K562 (cell line): Measurements from ENCODE around the gene PAGE5. TPM values are rescaled to one million over a fixed set of nuclear protein-coding genes. Genes with fewer than 3 reads are reported as not detected.

Experiments used
- ATAC-seq: fragments of 200-7000 bp; cut with Tn5 transposase; 3 replicates; pipeline ENCODE4 v1.9.1; 2020; ENCODE audit warnings: moderate library complexity
- BruUV-seq: library from RNA; stranded (reverse); fragments of 400-500 nt; replicated peaks from 2 replicates; lab custom pipeline; 2021; lab: Mats Ljungman, UMichigan
- CTCF ChIA-PET: fragments of 300-600 bp; formaldehyde crosslinking; extraction: SDS; loops from one replicate; lab custom pipeline; 2021; ENCODE audit warnings: low intra/inter-chr PET ratio; lab: Yijun Ruan, JAX
- POLR2A ChIA-PET: fragments of 300-600, 350-650 bp; sonication (Branson Sonifier 250); formaldehyde crosslinking; extraction: SDS; loops from one replicate; lab custom pipeline; 2021; ENCODE audit warnings: antibody characterized with exemption, inconsistent platforms; lab: Yijun Ruan, JAX
- DNase-seq, 4 experiments: peaks; one replicate each; pipeline versions ENCODE4 v3.0.0 to v3.0.0-alpha.2; 2011 to 2018; ENCODE audit warnings: low spot score in 3 of 4, mixed read lengths in 3 of 4; ENCODE audit errors: extremely low read depth in 1 of 4
- FAIRE-seq: peaks from 2 replicates; lab custom pipeline; 2011; peaks lifted over from hg19 to GRCh38; lab: Jason Lieb, UNC
- H2AFZ ChIP-seq: 2 replicates; pipeline ENCODE4 v1.6.0; 2011; ENCODE audit warnings: low read depth, low read length, control low read depth, inconsistent platforms
- H3K27ac ChIP-seq: fragments of 200-600 bp; 3 replicates; pipeline ENCODE4 v1.8.0; 2011; ENCODE audit warnings: low read depth, mild to moderate bottlenecking, control low read depth, inconsistent platforms, low read length, moderate library complexity, mixed read lengths; ENCODE audit errors: extremely low read depth
- H3K27me3 ChIP-seq, 2 experiments: fragments of 300-600 bp in 1 of 2; 2 replicates in 1 of 2; 3 replicates in 1 of 2; pipeline versions ENCODE4 v1.6.0 to v1.8.0; 2011; ENCODE audit warnings: inconsistent platforms in 2 of 2, low read length in 2 of 2, mild to moderate bottlenecking in 1 of 2, mixed read lengths in 1 of 2, moderate library complexity in 1 of 2; ENCODE audit not compliant: control insufficient read depth in 2 of 2, insufficient read depth in 2 of 2
- H3K36me3 ChIP-seq: fragments of 300-600 bp; 3 replicates; pipeline ENCODE4 v1.8.0; 2011; ENCODE audit warnings: mild to moderate bottlenecking, low read length, inconsistent platforms; ENCODE audit not compliant: control insufficient read depth, insufficient read depth
- H3K4me1 ChIP-seq, 2 experiments: fragments of 200-600 bp in 1 of 2; replicated peaks in 1 of 2; 2 replicates in 1 of 2; 3 replicates in 1 of 2; pipeline versions ENCODE4 v1.5.1 to v1.8.0; 2011; ENCODE audit warnings: inconsistent platforms in 2 of 2, low read length in 2 of 2, mild to moderate bottlenecking in 1 of 2, mixed read lengths in 1 of 2, moderate library complexity in 1 of 2; ENCODE audit not compliant: control insufficient read depth in 2 of 2, insufficient read depth in 2 of 2
- H3K4me2 ChIP-seq: 2 replicates; pipeline ENCODE4 v1.6.1; 2011; ENCODE audit warnings: low read length, control low read depth, inconsistent platforms, mixed read lengths; ENCODE audit not compliant: insufficient read depth
- H3K4me3 ChIP-seq: fragments of 200-600 bp; sonication (generic), shearing (Covaris generic); 2 replicates; pipeline ENCODE4 v1.5.1; 2016; ENCODE audit warnings: control low read depth, inconsistent platforms
- H3K79me2 ChIP-seq: fragments of 200-600 bp; 3 replicates; pipeline ENCODE4 v1.8.0; 2011; ENCODE audit warnings: low read length, inconsistent platforms; ENCODE audit not compliant: control insufficient read depth, insufficient read depth
- H3K9ac ChIP-seq, 2 experiments: 2 replicates each; pipeline versions ENCODE4 v1.6.0 to v1.6.1; 2011; ENCODE audit warnings: low read depth in 2 of 2, low read length in 2 of 2, control low read depth in 1 of 2, inconsistent platforms in 1 of 2, mild to moderate bottlenecking in 1 of 2, mixed read lengths in 1 of 2; ENCODE audit not compliant: insufficient read depth in 1 of 2
- H3K9me1 ChIP-seq: one replicate; pipeline ENCODE4 v1.6.0; 2011; ENCODE audit warnings: inconsistent platforms, mild to moderate bottlenecking, low read length, moderate library complexity; ENCODE audit not compliant: control insufficient read depth, insufficient read depth
- H3K9me3 ChIP-seq: replicated peaks from 2 replicates; pipeline ENCODE4 v1.5.1; 2011; ENCODE audit warnings: low read depth, low read length, inconsistent platforms; ENCODE audit not compliant: control insufficient read depth, insufficient read depth
- H4K20me1 ChIP-seq: replicated peaks from 2 replicates; pipeline ENCODE4 v1.6.1; 2011; ENCODE audit warnings: low read length, inconsistent platforms, mixed read lengths; ENCODE audit not compliant: control insufficient read depth, insufficient read depth
- ARID4B ChIP-seq: sonication (generic); formaldehyde crosslinking; IDR thresholded peaks from 2 replicates; pipeline ENCODE4 v1.8.0; 2022; ENCODE audit warnings: mild to moderate bottlenecking, missing genetic modification reagents
- CEBPZ ChIP-seq: fragments of 150-350 bp; IDR thresholded peaks from 2 replicates; pipeline ENCODE4 v1.6.1; 2014; ENCODE audit warnings: low read depth, mild to moderate bottlenecking, low read length, borderline replicate concordance
- FOXA1 ChIP-seq: fragments of 450-650 bp; IDR thresholded peaks from 2 replicates; pipeline ENCODE4 v1.6.1; 2016; ENCODE audit warnings: mild to moderate bottlenecking, borderline replicate concordance
- GTF2A2 ChIP-seq: IDR thresholded peaks from 2 replicates; pipeline ENCODE4 v1.6.1; 2016; ENCODE audit warnings: mild to moderate bottlenecking, missing genetic modification characterization, missing compliant biosample characterization
- HMG20B ChIP-seq: fragments of 250-450 bp; sonication (Bioruptor Pico); IDR thresholded peaks from 2 replicates; pipeline ENCODE4 v1.5.0; 2021; ENCODE audit warnings: mild to moderate bottlenecking
- IRF9 ChIP-seq: fragments of 450-650 bp; IDR thresholded peaks from 2 replicates; pipeline ENCODE4 v1.6.1; 2016; ENCODE audit warnings: missing biosample characterization, missing genetic modification characterization
- RB1 ChIP-seq: fragments of 450-650 bp; IDR thresholded peaks from 2 replicates; pipeline ENCODE4 v1.6.1; 2017; ENCODE audit warnings: low read depth, mild to moderate bottlenecking
- RBM14 ChIP-seq: fragments of 200-400 bp; formaldehyde crosslinking; IDR thresholded peaks from 2 replicates; pipeline ENCODE4 v1.6.1; 2018; ENCODE audit warnings: low read depth, mild to moderate bottlenecking, low read length, moderate library complexity, borderline replicate concordance; ENCODE audit not compliant: insufficient read depth
- RBM34 ChIP-seq: fragments of 200-400 bp; formaldehyde crosslinking; IDR thresholded peaks from 2 replicates; pipeline ENCODE4 v1.6.1; 2018; ENCODE audit warnings: low read length, borderline replicate concordance; ENCODE audit not compliant: insufficient read depth
- ZNF133 ChIP-seq: fragments of 250-450 bp; sonication (Bioruptor Pico); IDR thresholded peaks from 2 replicates; pipeline ENCODE4 v1.4.0; 2020; ENCODE audit warnings: mild to moderate bottlenecking
- ZNF197 ChIP-seq: fragments of 200-800 bp; sonication (Bioruptor generic); IDR thresholded peaks from 2 replicates; pipeline ENCODE4 v1.6.1; 2016; ENCODE audit warnings: low read depth, missing genetic modification characterization, missing compliant biosample characterization
- ZNF561 ChIP-seq: fragments of 450-650 bp; formaldehyde crosslinking; conservative IDR thresholded peaks from 2 replicates; pipeline ENCODE4 v1.4.0; 2020; ENCODE audit warnings: mild to moderate bottlenecking, moderate library complexity
- ZNF764 ChIP-seq: fragments of 250-450 bp; sonication (Bioruptor Pico); IDR thresholded peaks from 2 replicates; pipeline ENCODE4 v1.4.0; 2020; ENCODE audit warnings: low read depth, mild to moderate bottlenecking, moderate library complexity
- WGBS: fragments of 100-300 bp; shearing (Covaris generic); methylation state at CpG from one replicate; pipeline ENCODE4 v1.1.6; 2016; ENCODE audit warnings: low coverage, mixed read lengths; ENCODE audit not compliant: insufficient coverage; ENCODE audit errors: missing lambda C conversion rate; 5-methylcytosine and 5-hydroxymethylcytosine counted together
- in situ Hi-C: fragments of 300-500 bp; cut with MboI; formaldehyde crosslinking; loops from 4 replicates; pipeline ENCODE4 v1.15.0; 2018; ENCODE audit warnings: inconsistent platforms, mixed read lengths
- intact Hi-C: fragments of 100-400 bp; cut with micrococcal nuclease; formaldehyde crosslinking; loops from 2 replicates; pipeline ENCODE4 v1.14.2; 2022
- polyA plus RNA-seq, 8 experiments: library from polyadenylated mRNA; depleted of rRNA in 4 of 8; stranded (reverse) in 5 of 8; unstranded in 3 of 8; fragments of >200 nt; fragmentation: Nextera tagmentation in 2 of 8; fragmentation: Illumina TruSeq in 1 of 8; extraction: Ambion mirVana in 2 of 8; extraction: Trizol in 1 of 8; gene quantifications; 2 replicates each; pipeline versions ENCODE4 v1.2.1 to v1.2.3, GENCODE V29; 2011 to 2014; ENCODE audit warnings: inconsistent platforms in 1 of 8, missing spikeins in 1 of 8
- total RNA-seq, 7 experiments: library from RNA; depleted of rRNA in 6 of 7; stranded (reverse); fragments of >200 nt in 6 of 7; fragmentation: Illumina TruSeq in 2 of 7; extraction: Trizol in 2 of 7; gene quantifications; 2 replicates each; pipeline versions ENCODE4 v1.2.1 to v1.2.3, GENCODE V29; 2011 to 2021; ENCODE audit warnings: low replicate concordance in 1 of 7

PAGE5 gene
- total and polyA plus RNA-seq, 9 of the 15 experiments (the other 6 are each of a cell fraction or from before 2014, with no cell fraction given), result 146 to 571 (median 342) TPM

- DNase-seq (no peak), FAIRE-seq (no peak), ATAC-seq (no peak)
- Histone ChIP-seq H3K27ac (no peak overlapping the region), H3K9me3 (no peaks in the 10 kb centered on the region), H3K27me3 (no peaks in the 10 kb centered on the region), H4K20me1 (no peaks in the 10 kb centered on the region), H3K9me1 (no peaks in the 10 kb centered on the region), H2AFZ (no peak overlapping the region), H3K4me3 (no peak overlapping the region), H3K9ac (no peak overlapping the region), H3K4me2 (no peak overlapping the region), H3K4me1 (no peaks in the 10 kb centered on the region), H3K36me3 (no peaks in the 10 kb centered on the region)
- WGBS, result 0% methylated on average over 2 of the region's 3 CpGs
- in situ Hi-C loops (no loop called here), intact Hi-C loops (no loop called here)
- no TSS peak for BruUV-seq
- ChIA-PET POLR2A (interaction anchor here (1.2 kb wide), 1 partner anchor 9 kb away, joined by 3 read pairs; no protein-coding TSS in a partner anchor), CTCF (no interaction called here)
- TF ChIP-seq FOXA1 (no peak), ARID4B (CRISPR knock-in tag) (no peak), HMG20B (no peak), RB1 (no peak), ZNF764 (CRISPR knock-in tag) (no peak), GTF2A2 (tag) (no peak), RBM14 (no peak), ZNF133 (CRISPR knock-in tag) (no peak), ZNF197 (no peak), ZNF561 (no peak), IRF9 (tag) (no peak), CEBPZ (no peak), RBM34 (no peak)
- TF ChIP-seq, all 486 proteins: peak for 0
- no peaks in the 10 kb centered on the region for H3K79me2 ChIP-seq
Observed at GRCh38 chrX:55201930-55202579, 18.1 kb upstream of the PAGE5 start.
